22Rv1 (cell line): ENCODE results near the gene PRX.

Source experiments
- CTCF ChIP-seq: fragments of 450-650 bp; IDR thresholded peaks from 2 replicates; pipeline ENCODE4 v1.5.1; 2017; ENCODE audit warnings: mild to moderate bottlenecking
- ZFX ChIP-seq: fragments of 450-650 bp; IDR thresholded peaks from 2 replicates; pipeline ENCODE4 v1.6.1; 2017; ENCODE audit warnings: antibody characterized with exemption, borderline replicate concordance

- no peak for TF ChIP-seq CTCF
- TF ChIP-seq ZFX = no peak
Observed at GRCh38 chr19:40357640-40358039, 55.5 kb downstream of the PRX start.
